GM12878 (cell line): ENCODE data around the gene IL17RB. TPM values are rescaled to one million over a fixed set of nuclear protein-coding genes. Genes with fewer than 3 reads are reported as not detected.

Experiments used
- ATAC-seq: fragments of 200-7000 bp; cut with Tn5 transposase; 3 replicates; pipeline ENCODE4 v1.9.1; 2020; ENCODE audit warnings: mild to moderate bottlenecking, moderate library complexity
- BruUV-seq: library from RNA; stranded (reverse); fragments of 400-500 nt; replicated peaks from 2 replicates; lab custom pipeline; 2021; lab: Mats Ljungman, UMichigan
- CTCF ChIA-PET: fragments of 300-600 bp; sonication (Branson Sonifier 250); formaldehyde crosslinking; extraction: SDS; loops from one replicate; lab custom pipeline; 2021; ENCODE audit warnings: inconsistent platforms; lab: Yijun Ruan, JAX
- POLR2A ChIA-PET: fragments of 350-600 bp; formaldehyde crosslinking; extraction: SDS; loops from one replicate; lab custom pipeline; 2021; ENCODE audit warnings: inconsistent platforms; lab: Charles Lee
- RAD21 ChIA-PET: fragments of 300-600 bp; sonication (Branson Sonifier 250); formaldehyde crosslinking; loops from one replicate; lab custom pipeline; 2023; ENCODE audit warnings: antibody characterized with exemption; ENCODE audit not compliant: unreplicated experiment; lab: Charles Lee
- SMC1A ChIA-PET: fragments of 300-600 bp; sonication (Branson Sonifier 250); formaldehyde crosslinking; loops from one replicate; lab custom pipeline; 2023; ENCODE audit not compliant: unreplicated experiment, uncharacterized antibody; lab: Charles Lee
- DNase-seq: peaks from one replicate; pipeline ENCODE4 v3.0.0-alpha.2; 2011; ENCODE audit warnings: low read depth, low spot score
- FAIRE-seq: peaks from 3 replicates; lab custom pipeline; 2011; peaks lifted over from hg19 to GRCh38; lab: Jason Lieb, UNC
- H2AFZ ChIP-seq: 2 replicates; pipeline ENCODE4 v1.6.0; 2011; ENCODE audit warnings: low read depth, low read length, control low read depth; ENCODE audit not compliant: control insufficient read depth
- H3K27ac ChIP-seq: 2 replicates; pipeline ENCODE4 v1.5.1; 2011; ENCODE audit warnings: control low read depth; ENCODE audit not compliant: control insufficient read depth, insufficient read depth
- H3K27me3 ChIP-seq, 2 experiments: replicated peaks in 1 of 2; 2 replicates each; pipeline versions ENCODE4 v1.6.0 to v1.6.1; 2011; ENCODE audit warnings: low read length in 1 of 2; ENCODE audit not compliant: control insufficient read depth in 2 of 2, insufficient read depth in 2 of 2
- H3K36me3 ChIP-seq, 2 experiments: 2 replicates each; pipeline ENCODE4 v1.5.1; 2011; ENCODE audit warnings: low read length in 1 of 2; ENCODE audit not compliant: control insufficient read depth in 2 of 2, insufficient read depth in 2 of 2
- H3K4me1 ChIP-seq: 2 replicates; pipeline ENCODE4 v1.6.1; 2011; ENCODE audit warnings: mild to moderate bottlenecking, low read length, moderate library complexity, mixed read lengths; ENCODE audit not compliant: control insufficient read depth, insufficient read depth
- H3K4me2 ChIP-seq: 2 replicates; pipeline ENCODE4 v1.6.0; 2011; ENCODE audit warnings: control low read depth; ENCODE audit not compliant: control insufficient read depth, insufficient read depth
- H3K4me3 ChIP-seq: fragments of 200-600 bp; sonication (generic); 2 replicates; pipeline ENCODE4 v1.5.1; 2016
- H3K79me2 ChIP-seq: 2 replicates; pipeline ENCODE4 v1.6.0; 2011; ENCODE audit warnings: low read length; ENCODE audit not compliant: control insufficient read depth, insufficient read depth
- H3K9ac ChIP-seq: 2 replicates; pipeline ENCODE4 v1.8.0; 2011; ENCODE audit warnings: low read length, control low read depth, mixed read lengths; ENCODE audit not compliant: control insufficient read depth, insufficient read depth
- H3K9me3 ChIP-seq: replicated peaks from 3 replicates; pipeline ENCODE4 v1.5.1; 2011; ENCODE audit warnings: mild to moderate bottlenecking, low read length; ENCODE audit not compliant: control insufficient read depth, insufficient read depth
- H4K20me1 ChIP-seq: 2 replicates; pipeline ENCODE4 v1.6.0; 2011; ENCODE audit not compliant: control insufficient read depth, insufficient read depth
- ATF3 ChIP-seq: IDR thresholded peaks from 2 replicates; pipeline ENCODE4 v1.6.1; 2011; ENCODE audit warnings: low read depth, mild to moderate bottlenecking, low read length, moderate library complexity, borderline replicate concordance; ENCODE audit errors: extremely low read depth
- CUX1 ChIP-seq: IDR thresholded peaks from 2 replicates; pipeline ENCODE4 v1.6.1; 2012; ENCODE audit warnings: improper control_type of control experiment, low read depth, low read length; ENCODE audit not compliant: insufficient replicate concordance
- GATAD2B ChIP-seq: fragments of 450-650 bp; conservative IDR thresholded peaks from 2 replicates; pipeline ENCODE4 v1.6.1; 2017; ENCODE audit warnings: low read depth, mild to moderate bottlenecking, moderate library complexity
- HCFC1 ChIP-seq: fragments of 150-350 bp; IDR thresholded peaks from 2 replicates; pipeline ENCODE4 v1.6.1; 2014; ENCODE audit warnings: low read length
- MEF2B ChIP-seq: fragments of 450-650 bp; IDR thresholded peaks from 2 replicates; pipeline ENCODE4 v1.6.1; 2018; ENCODE audit warnings: mild to moderate bottlenecking, moderate library complexity; ENCODE audit not compliant: partially characterized antibody, poor library complexity, severe bottlenecking
- MTA3 ChIP-seq: IDR thresholded peaks from 2 replicates; pipeline ENCODE4 v1.6.1; 2012; ENCODE audit warnings: low read length, inconsistent platforms, borderline replicate concordance
- NRF1 ChIP-seq: conservative IDR thresholded peaks from 2 replicates; pipeline ENCODE4 v1.6.1; 2011; ENCODE audit warnings: mild to moderate bottlenecking, low read depth, low read length, improper control_type of control experiment
- POLR2AphosphoS2 ChIP-seq: IDR thresholded peaks from 2 replicates; pipeline ENCODE4 v1.6.1; 2011; ENCODE audit warnings: low read depth, mild to moderate bottlenecking, low read length, improper control_type of control experiment, moderate library complexity
- POLR2AphosphoS5 ChIP-seq: IDR thresholded peaks from 2 replicates; pipeline ENCODE4 v1.6.1; 2011; ENCODE audit warnings: mild to moderate bottlenecking, low read length, inconsistent platforms
- SIX5 ChIP-seq: IDR thresholded peaks from 2 replicates; pipeline ENCODE4 v1.6.1; 2011; ENCODE audit warnings: mild to moderate bottlenecking, low read depth, low read length, moderate library complexity; ENCODE audit not compliant: severe bottlenecking
- SMC3 ChIP-seq: IDR thresholded peaks from 2 replicates; pipeline ENCODE4 v1.6.1; 2011; ENCODE audit warnings: low read length, improper control_type of control experiment, borderline replicate concordance
- STAT3 ChIP-seq: IDR thresholded peaks from 2 replicates; pipeline ENCODE4 v1.6.1; 2011; ENCODE audit warnings: low read depth, low read length, improper control_type of control experiment
- USF1 ChIP-seq: IDR thresholded peaks from 2 replicates; pipeline ENCODE4 v1.6.1; 2011; ENCODE audit warnings: borderline replicate concordance, low read depth, mild to moderate bottlenecking, moderate library complexity, mixed read lengths, low read length; ENCODE audit not compliant: insufficient read depth; ENCODE audit errors: extremely low read length
- ZNF384 ChIP-seq: IDR thresholded peaks from 2 replicates; pipeline ENCODE4 v1.6.1; 2012; ENCODE audit warnings: low read depth, mild to moderate bottlenecking, low read length, improper control_type of control experiment, borderline replicate concordance
- ZZZ3 ChIP-seq: IDR thresholded peaks from 2 replicates; pipeline ENCODE4 v1.6.1; 2011; ENCODE audit warnings: low read depth; ENCODE audit not compliant: control insufficient read depth, insufficient read length
- WGBS: methylation state at CpG from one replicate; pipeline ENCODE4 v1.1.6; 2016; ENCODE audit warnings: low lambda C conversion rate; ENCODE audit not compliant: insufficient replicate concordance, insufficient coverage; ENCODE audit errors: missing lambda C conversion rate; 5-methylcytosine and 5-hydroxymethylcytosine counted together
- in situ Hi-C: fragments of 300-500 bp; cut with MboI; formaldehyde crosslinking; loops from 9 replicates; pipeline ENCODE4 v1.14.3; 2018; ENCODE audit warnings: mixed read lengths
- intact Hi-C: fragments of 100-400 bp; cut with micrococcal nuclease; formaldehyde crosslinking; loops from one replicate; pipeline ENCODE4 v1.14.2; 2022; ENCODE audit not compliant: unreplicated experiment
- polyA plus RNA-seq, 11 experiments: library from polyadenylated mRNA; depleted of rRNA in 4 of 11; unstranded in 6 of 11; stranded (reverse) in 5 of 11; fragments of >200 nt; fragmentation: Nextera tagmentation in 4 of 11; fragmentation: Illumina TruSeq in 1 of 11; extraction: Ambion mirVana in 4 of 11; extraction: Trizol in 1 of 11; gene quantifications; 1 replicate in 1 of 11; 2 replicates in 10 of 11; pipeline versions ENCODE4 v1.2.1 to v1.2.3, GENCODE V29; 2011 to 2016; ENCODE audit warnings: inconsistent platforms in 2 of 11, missing spikeins in 2 of 11, low read depth in 1 of 11
- total RNA-seq, 4 experiments: library from RNA; depleted of rRNA in 3 of 4; stranded (reverse); fragments of >200 nt in 3 of 4; fragmentation: Illumina TruSeq in 1 of 4; extraction: Trizol in 1 of 4; gene quantifications; 2 replicates each; pipeline versions ENCODE4 v1.2.1 to v1.2.3, GENCODE V29; 2013 to 2021

The IL17RB gene
- total and polyA plus RNA-seq, 10 of the 15 experiments (the other 5 are each of a cell fraction or from before 2014, with no cell fraction given): 1.9 to 17.2 (median 2.9) TPM

GRCh38 chr3:53880396-53881345, 34.3 kb downstream of the IL17RB start:
- Histone ChIP-seq H3K4me2 (peak overlapping the region; percentile 98), H4K20me1 (no peaks in the 10 kb centered on the region), H3K36me3 (peaks cover 0 to 20% of the 10 kb centered on the region in 2 experiments), H3K4me3 (peak overlapping the region; percentile 80), H3K9ac (peak overlapping the region; percentile 97), H3K79me2 (peaks cover 16% of the 10 kb centered on the region), H3K9me3 (no peaks in the 10 kb centered on the region), H3K27ac (peak overlapping the region; percentile 88), H2AFZ (peak overlapping the region; percentile 4; the same call in 1 of the 2 replicates), H3K27me3 (no peaks in the 10 kb centered on the region), H3K4me1 (peaks cover 5% of the 10 kb centered on the region)
- BruUV-seq: no TSS peak
- ATAC-seq (peak; percentile 3; the same call in 1 of the 3 replicates), FAIRE-seq (no peak), DNase-seq (no peak)
- ChIA-PET RAD21 (interaction anchor here (0.8 to 2.3 kb wide), 7 partner anchors 9 to 223 kb away, joined by 3 to 12 read pairs (median 4); partner anchors contain the start of gene SELENOK), SMC1A (interaction anchor here (0.7 to 2.7 kb wide), 11 partner anchors 10 to 130 kb away, joined by 3 to 15 read pairs (median 4); no protein-coding TSS in a partner anchor), POLR2A (interaction anchor here (0.5 to 2.9 kb wide), 6 partner anchors 8 to 36 kb away, joined by 3 to 26 read pairs (median 5); partner anchors contain the start of gene SELENOK), CTCF (interaction anchor here (0.9 to 2.6 kb wide), 7 partner anchors 10 to 151 kb away, joined by 4 to 17 read pairs (median 5); partner anchors contain the start of gene SELENOK)
- intact Hi-C loops (no loop called here), in situ Hi-C loops (no loop called here)
- 64% methylated on average over 10 of the region's 10 CpGs for WGBS
- TF ChIP-seq CUX1 (no peak), MTA3 (no peak), MEF2B (no peak), POLR2AphosphoS2 (no peak), ZZZ3 (no peak), ZNF384 (no peak), SMC3 (no peak), NRF1 (no peak), ATF3 (no peak), STAT3 (no peak), USF1 (no peak), POLR2AphosphoS5 (no peak; the same call in 1 of the 2 replicates), GATAD2B (no peak), SIX5 (no peak), HCFC1 (no peak)
